HG02943 (cell line): ENCODE results near the gene SMIM41.

Source experiments
- ATAC-seq: cut with Tn5 transposase; IDR thresholded peaks from one replicate; pipeline ENCODE4 v1.9.1; 2021; ENCODE audit warnings: mild to moderate bottlenecking, low read depth, moderate library complexity; ENCODE audit not compliant: unreplicated experiment

The SMIM41 gene

GRCh38 chr12:52050116-52050757 is 29.3 kb upstream of the SMIM41 start:
- peak; percentile 15 for ATAC-seq

DNA sequence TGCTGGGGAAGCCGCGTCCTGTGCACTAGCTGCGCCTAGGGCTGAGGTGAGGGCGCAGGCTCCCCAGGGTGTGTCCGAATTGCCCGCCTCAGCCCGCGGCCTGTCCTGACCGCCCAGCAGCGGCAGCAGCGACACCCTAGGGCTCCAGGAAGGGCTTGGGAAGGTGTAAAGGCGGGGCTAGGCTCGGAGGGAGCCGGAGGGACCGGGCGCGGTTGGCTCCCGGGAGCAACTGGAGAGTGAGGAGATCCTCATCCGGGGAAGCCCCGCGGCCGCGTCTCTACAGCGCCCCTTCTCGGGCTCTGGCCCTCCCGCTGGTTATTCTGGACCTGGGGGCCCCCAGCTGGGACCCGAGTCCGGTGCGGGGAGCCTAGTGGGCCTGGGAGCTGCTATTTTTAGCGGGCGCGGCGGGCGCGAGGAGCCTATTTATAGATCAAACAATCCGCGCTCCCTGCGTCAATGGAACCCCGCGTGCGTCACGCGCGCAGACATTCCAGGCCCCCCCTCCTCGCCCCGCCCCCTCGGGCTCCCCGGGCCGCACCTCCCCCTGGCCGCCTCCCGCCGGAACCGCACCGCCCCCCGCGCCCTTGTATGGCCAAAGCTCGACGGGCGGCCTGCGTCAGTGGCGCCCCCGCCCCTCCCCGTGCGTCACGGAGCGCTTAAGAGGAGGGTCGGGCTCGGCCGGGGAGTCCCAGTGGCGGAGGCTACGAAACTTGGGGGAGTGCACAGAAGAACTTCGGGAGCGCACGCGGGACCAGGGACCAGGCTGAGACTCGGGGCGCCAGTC is 28.6 kb upstream of the SMIM41 start, which contains the start of gene NR4A1:
Gene NR4A1, plus strand, starts transcription at position 685 of the 784 bp plus-strand sequence. CDS start 2,887 bp downstream, outside the sequence.
- peak; percentile 63 for ATAC-seq

DNA sequence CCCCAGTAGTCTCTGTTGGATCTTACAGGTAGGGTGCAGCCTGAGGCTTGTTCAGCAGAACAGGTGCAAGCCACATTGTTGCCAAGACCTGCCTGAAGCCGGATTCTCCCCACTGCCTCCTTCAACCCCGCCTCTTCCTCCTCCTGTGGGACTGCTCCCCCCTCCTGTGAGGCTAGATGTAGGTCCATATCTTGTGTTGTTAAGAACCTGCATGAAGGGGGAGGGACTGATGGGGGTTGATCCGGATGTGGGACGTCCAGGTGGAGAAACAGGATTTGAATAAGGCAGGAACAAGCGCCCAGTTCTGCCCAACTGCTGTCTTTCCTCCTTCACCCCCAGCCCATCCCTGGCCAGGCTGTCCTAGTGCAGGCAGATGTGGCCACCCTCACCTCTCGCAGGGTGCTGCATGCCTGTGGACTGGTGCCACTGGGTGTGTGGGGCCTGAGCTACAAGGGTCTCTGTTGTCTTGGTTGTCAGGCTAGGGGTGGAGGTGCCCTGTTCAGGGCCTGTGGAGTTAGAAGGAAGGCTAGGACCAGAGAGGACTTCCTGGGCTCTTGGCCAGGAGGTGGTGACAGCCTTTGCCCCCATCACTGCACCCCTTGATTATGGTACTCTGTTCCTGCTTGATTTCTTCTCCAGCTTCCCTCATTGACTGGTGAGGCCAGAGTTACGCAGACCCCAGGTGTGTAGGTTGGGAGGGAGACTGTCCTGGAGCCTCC is 26.9 kb upstream of the SMIM41 start:
- ATAC-seq, result no peak

DNA sequence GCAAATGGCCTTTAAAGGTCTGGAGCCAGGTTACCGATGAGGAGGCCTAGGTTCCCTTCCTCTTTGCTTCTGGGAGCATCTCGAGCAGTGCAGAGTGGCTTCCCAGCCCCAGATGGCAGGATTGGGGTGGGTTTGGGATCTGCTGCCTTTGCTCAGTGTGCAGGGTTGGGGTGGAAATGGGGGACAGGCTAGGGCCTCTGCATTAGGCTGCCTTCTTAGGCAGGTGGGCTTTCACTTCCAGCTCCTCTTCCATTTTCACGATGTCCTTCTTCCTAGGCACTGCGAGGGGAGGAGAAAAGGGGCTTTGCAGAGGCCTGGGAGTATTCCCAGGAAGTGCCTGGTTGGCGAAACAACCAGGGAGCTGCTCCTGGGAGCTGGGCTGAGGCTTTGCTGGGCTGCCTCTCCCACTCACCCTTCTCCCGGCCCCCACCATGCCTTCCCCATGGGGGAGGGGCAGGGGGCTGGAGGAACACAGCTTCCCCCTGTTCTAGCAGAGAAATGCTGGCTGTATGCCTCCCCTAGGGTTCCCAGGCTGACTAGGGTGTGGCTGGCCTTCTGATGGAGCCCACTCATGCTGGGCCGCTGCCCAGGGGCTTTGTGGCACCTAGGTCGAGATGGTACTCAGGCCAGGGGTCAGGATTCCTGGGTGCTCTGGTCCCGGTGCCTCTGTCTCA is 25.8 kb upstream of the SMIM41 start:
- no peak for ATAC-seq

- ATAC-seq, result no peak
Measured at GRCh38 chr12:52054231-52054832, 25.2 kb upstream of the SMIM41 start.

- no peak for ATAC-seq
Measured at GRCh38 chr12:52054833-52055730, 24.4 kb upstream of the SMIM41 start.

GRCh38 chr12:52055731-52056711 is 23.5 kb upstream of the SMIM41 start:
- no peak for ATAC-seq

DNA sequence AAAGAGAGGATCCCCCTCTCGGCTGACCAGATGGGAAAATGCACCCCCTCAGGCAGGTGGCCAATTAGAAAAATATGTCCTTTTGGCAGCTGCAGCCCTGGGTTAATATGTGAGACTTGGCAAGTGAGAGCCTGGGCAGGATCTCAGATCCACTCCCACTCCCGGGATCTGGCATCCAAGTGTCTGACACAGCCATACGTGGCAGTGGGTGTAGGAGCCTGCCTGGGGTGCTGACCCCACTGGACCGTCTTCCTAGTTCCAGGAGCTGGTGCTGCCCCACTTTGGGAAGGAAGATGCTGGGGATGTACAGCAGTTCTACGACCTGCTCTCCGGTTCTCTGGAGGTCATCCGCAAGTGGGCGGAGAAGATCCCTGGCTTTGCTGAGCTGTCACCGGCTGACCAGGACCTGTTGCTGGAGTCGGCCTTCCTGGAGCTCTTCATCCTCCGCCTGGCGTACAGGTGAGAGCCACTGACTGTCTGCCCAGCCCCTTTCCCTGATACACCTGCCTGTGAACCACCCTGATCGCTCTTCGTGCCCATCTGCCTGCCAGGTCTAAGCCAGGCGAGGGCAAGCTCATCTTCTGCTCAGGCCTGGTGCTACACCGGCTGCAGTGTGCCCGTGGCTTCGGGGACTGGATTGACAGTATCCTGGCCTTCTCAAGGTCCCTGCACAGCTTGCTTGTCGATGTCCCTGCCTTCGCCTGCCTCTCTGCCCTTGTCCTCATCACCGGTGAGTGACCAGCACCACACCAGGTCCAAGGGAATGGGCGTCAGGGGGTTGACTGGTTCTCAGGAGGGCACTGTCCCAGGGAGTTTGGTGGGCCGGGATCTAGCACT is 22.5 kb upstream of the SMIM41 start:
- no peak for ATAC-seq

DNA sequence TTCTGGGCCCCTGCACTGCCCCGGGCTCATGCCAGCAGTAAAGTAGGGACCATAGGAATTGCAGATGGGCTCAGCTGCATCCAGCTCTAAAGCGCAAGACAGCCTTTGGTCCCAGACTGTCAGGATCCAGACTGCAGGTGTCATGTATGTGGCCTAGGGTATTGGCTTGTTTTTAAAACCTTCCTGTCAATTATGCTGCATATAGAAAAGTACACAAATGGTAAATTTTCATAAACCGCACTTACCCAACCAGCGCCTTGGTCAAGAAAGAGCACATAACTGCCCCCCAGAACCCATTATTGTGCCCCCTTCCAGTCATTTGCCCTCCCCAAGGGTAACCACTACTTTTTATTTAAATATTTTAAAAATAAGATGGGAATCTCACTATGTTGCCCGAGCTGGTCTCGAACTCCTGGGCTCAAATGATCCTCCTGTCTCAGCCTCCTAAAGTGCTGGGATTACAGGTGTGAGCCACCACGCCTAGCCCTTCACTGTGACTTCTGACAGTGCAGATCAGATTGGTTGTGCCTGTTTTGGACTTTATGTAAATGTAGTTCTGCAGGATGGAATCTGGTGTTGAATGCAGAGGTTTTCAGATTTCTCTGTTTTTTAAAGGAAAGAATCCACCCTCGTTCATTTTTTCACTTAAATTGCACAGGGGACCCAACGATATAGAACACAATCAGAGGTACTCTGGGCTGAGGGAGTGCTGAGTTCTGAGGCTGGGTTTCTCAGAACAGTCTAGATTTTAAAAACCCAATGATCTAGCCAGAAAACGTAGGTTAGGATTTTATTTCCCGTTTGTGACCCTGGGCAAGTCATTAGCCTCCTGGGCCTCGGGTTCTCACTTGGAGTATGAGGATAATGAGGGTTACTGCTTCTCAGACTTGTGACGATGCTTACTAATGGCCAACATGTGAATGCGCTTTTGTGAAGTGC is 21.6 kb upstream of the SMIM41 start:
- no peak for ATAC-seq

GRCh38 chr12:52058631-52059361 is 20.7 kb upstream of the SMIM41 start:
- no peak for ATAC-seq

- no peak for ATAC-seq
Measured at GRCh38 chr12:52059582-52060497, 19.7 kb upstream of the SMIM41 start.

GRCh38 chr12:52060498-52061177 is 18.9 kb upstream of the SMIM41 start:
- ATAC-seq, result no peak

DNA sequence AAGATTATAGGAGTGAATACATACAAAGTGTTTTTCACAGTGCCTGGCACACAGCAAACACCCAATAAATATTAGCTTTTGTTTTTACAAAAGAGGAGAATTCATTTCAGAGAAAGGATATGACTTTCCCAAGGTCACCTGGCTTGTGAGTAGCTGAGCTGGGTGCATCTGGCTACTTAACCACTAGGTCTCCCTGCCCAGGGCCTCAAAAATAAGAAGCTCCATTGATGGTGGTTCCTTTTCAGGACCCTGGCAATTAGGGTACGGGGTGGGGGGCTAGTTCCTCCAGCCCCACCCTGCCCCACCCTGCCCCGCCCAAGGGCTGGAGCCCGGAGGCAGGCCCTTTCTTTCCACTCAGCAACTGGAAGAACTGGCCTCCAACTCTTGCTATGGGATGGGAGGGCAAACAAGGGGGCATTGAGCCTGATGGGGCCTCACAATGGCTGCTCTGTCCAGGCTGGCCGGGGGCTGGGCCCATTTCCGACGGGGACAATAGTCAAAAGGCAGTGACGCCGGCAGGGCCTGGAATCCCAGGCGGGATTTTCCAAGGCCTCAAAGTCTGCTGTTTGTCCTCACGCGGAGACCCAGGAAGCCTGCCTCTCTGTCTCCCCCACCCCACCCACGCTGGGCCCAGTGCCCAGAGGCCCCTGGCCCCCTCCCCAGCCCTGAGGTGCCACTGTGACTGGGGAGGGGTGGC is 17.9 kb upstream of the SMIM41 start:
- ATAC-seq, result no peak
